Subcutaneous adipose tissue (tissue), 4 donors: Measurements from ENCODE around the gene SPDYC. TPM values are rescaled to one million over a fixed set of nuclear protein-coding genes. Genes with fewer than 3 reads are reported as not detected.

Experiments
- CTCF ChIP-seq: fragments of 450-650 bp; IDR thresholded peaks from one replicate; pipeline ENCODE4 v1.5.1; 2016; ENCODE audit warnings: low read depth, mild to moderate bottlenecking, control low read depth, antibody characterized with exemption, moderate library complexity
- total RNA-seq, 4 donors: library from RNA; depleted of rRNA; stranded (reverse); fragments of >200 nt; gene quantifications; one replicate each; pipeline ENCODE4 v1.1.0, GENCODE V29; 2016

The SPDYC gene
- total RNA-seq, 4 donors from 2014 or later: not detected

GRCh38 chr11:65131895-65132237 is 38.2 kb upstream of the SPDYC start:
- no peak for TF ChIP-seq CTCF

- TF ChIP-seq CTCF: no peak
These were observed 37.6 kb upstream of the SPDYC start for GRCh38 chr11:65132238-65132987.

GRCh38 chr11:65132988-65133700 is 36.9 kb upstream of the SPDYC start:
- TF ChIP-seq CTCF: no peak

GRCh38 chr11:65133724-65134123 is 36.3 kb upstream of the SPDYC start:
- TF ChIP-seq CTCF: no peak

- no peak for TF ChIP-seq CTCF
These were observed 35.6 kb upstream of the SPDYC start, which contains the start of gene SYVN1 for GRCh38 chr11:65134240-65134951. Gene SYVN1 (minus strand): TSS chr11:65134519. CDS start chr11:65133601, 918 bp downstream.

DNA sequence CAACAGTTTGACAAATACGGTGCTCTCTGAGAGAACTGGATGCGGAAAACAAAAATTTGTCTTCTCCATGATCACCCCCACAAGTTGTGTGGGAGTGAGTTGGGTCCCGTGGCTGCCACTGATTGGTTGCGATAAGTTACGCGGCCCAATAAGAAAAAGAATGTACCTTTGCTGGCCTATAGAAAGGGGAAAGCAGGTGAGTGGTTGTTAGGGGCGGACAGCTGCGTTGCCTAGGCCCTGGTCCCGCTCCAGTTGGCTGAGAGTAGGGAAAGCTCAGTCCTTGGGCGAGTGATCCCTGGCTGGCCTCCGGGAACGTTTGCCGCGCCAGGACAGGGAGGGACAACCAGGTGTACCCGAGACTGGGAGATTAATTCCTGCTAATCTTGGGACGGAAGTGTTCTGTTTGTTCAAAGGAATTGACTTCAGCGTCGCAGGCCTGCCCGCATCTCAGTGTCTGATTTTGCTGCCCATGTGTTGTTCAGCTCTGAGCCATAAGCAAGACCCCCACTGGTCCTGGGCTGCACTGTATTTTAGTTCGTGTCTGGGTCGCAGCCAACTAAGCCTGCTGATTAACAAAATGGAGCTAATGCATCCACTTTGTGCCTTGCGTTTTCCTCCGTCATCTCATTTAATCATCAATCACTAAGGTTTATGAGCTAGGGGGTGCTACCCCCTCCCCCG is 34.9 kb upstream of the SPDYC start:
- no peak for TF ChIP-seq CTCF
